Astrocyte (in vitro differentiated cells and primary cell): Measurements from ENCODE around the gene PRKAG2.

ENCODE experiments used
- CTCF ChIP-seq: IDR thresholded peaks from 2 replicates; pipeline ENCODE4 v1.5.1; 2011; ENCODE audit warnings: low read depth, mild to moderate bottlenecking, inconsistent platforms, low read length, moderate library complexity; ENCODE audit not compliant: insufficient read depth
- EZH2 ChIP-seq: IDR thresholded peaks from 2 replicates; pipeline ENCODE4 v1.6.1; 2012; ENCODE audit warnings: mild to moderate bottlenecking, low read length, inconsistent platforms; ENCODE audit not compliant: insufficient read depth

GRCh38 chr7:151770232-151770631, 106.7 kb downstream of the PRKAG2 start:
- no peak for TF ChIP-seq CTCF
- no peak for TF ChIP-seq EZH2
